Natural killer cell (primary cell): ENCODE results near the gene KCNK4. TPM values are rescaled to one million over a fixed set of nuclear protein-coding genes. Genes with fewer than 3 reads are reported as not detected.
"Not testable (repeated sequence)": the region's sequence is repeated elsewhere in the genome, so short reads cannot be mapped to it uniquely, and the experiment has no call there.

ENCODE experiments used
- ATAC-seq, 3 donors: fragments of 150-1000 bp in 2 of 3; fragments of 200-7000 bp in 1 of 3; cut with Tn5 transposase; 1 replicate in 1 of 3; 2 replicates in 2 of 3; pipeline ENCODE4 v1.10.0; 2021; ENCODE audit warnings: mild to moderate bottlenecking in 2 of 3, moderate library complexity in 2 of 3
- DNase-seq, 2 donors: peaks; one replicate each; pipeline versions ENCODE4 v3.0.0 to v3.0.0-alpha.2; 2013 to 2021; ENCODE audit warnings: mixed read lengths in 1 of 2
- H3K27ac ChIP-seq: one replicate; pipeline ENCODE4 v1.5.1; 2013; ENCODE audit warnings: mild to moderate bottlenecking, low read length
- H3K27me3 ChIP-seq: one replicate; pipeline ENCODE4 v1.6.1; 2013; ENCODE audit warnings: low read length; ENCODE audit not compliant: control insufficient read depth, insufficient read depth
- H3K36me3 ChIP-seq: one replicate; pipeline ENCODE4 v1.6.1; 2013; ENCODE audit warnings: low read length; ENCODE audit not compliant: control insufficient read depth, insufficient read depth
- H3K4me1 ChIP-seq: one replicate; pipeline ENCODE4 v1.6.1; 2013; ENCODE audit warnings: low read length; ENCODE audit not compliant: control insufficient read depth, insufficient read depth
- H3K4me3 ChIP-seq: one replicate; pipeline ENCODE4 v1.5.1; 2013; ENCODE audit warnings: low read length
- H3K9me3 ChIP-seq: one replicate; pipeline ENCODE4 v1.6.1; 2013; ENCODE audit warnings: low read length; ENCODE audit not compliant: control insufficient read depth, insufficient read depth
- H3K27ac Mint-ChIP-seq, 2 donors: one replicate each; pipeline ENCODE4 v1.8.0; 2022; ENCODE audit warnings: mild to moderate bottlenecking in 2 of 2, mixed read lengths in 2 of 2, moderate library complexity in 1 of 2
- H3K27me3 Mint-ChIP-seq, 2 donors: one replicate each; pipeline ENCODE4 v1.8.0; 2022; ENCODE audit warnings: low read depth in 2 of 2, mixed read lengths in 2 of 2
- H3K36me3 Mint-ChIP-seq: one replicate; pipeline ENCODE4 v1.8.0; 2022; ENCODE audit warnings: mixed read lengths
- H3K4me1 Mint-ChIP-seq, 2 donors: one replicate each; pipeline ENCODE4 v1.8.0; 2022; ENCODE audit warnings: mixed read lengths in 2 of 2
- H3K4me3 Mint-ChIP-seq: one replicate; pipeline ENCODE4 v1.8.0; 2022; ENCODE audit warnings: mild to moderate bottlenecking, moderate library complexity, mixed read lengths
- H3K9me3 Mint-ChIP-seq, 2 donors: one replicate each; pipeline ENCODE4 v1.8.0; 2022; ENCODE audit warnings: mixed read lengths in 2 of 2
- WGBS: methylation state at CpG from one replicate; pipeline ENCODE4 v1.1.7; 2013; ENCODE audit warnings: missing lambda C conversion rate; ENCODE audit not compliant: insufficient coverage; 5-methylcytosine and 5-hydroxymethylcytosine counted together
- intact Hi-C: fragments of 100-400 bp; cut with micrococcal nuclease; formaldehyde crosslinking; loops from one replicate; pipeline ENCODE4 v1.14.2; 2022
- total RNA-seq, 4 donors: library from RNA; stranded (reverse); fragments of 120-200 nt in 1 of 4; gene quantifications; one replicate each; pipeline versions ENCODE4 v1.2.3 to v1.2.4, GENCODE V29; 2013 to 2022
- TF ChIP-seq, protein P1 (sequence below): fragments of 200-600 bp; IDR thresholded peaks from one replicate; pipeline ENCODE4 v1.8.0; 2022; ENCODE audit warnings: antibody characterized with exemption

KCNK4 gene
- total RNA-seq, 3 donors from 2014 or later (not counting 1 experiment from before 2014, with no cell fraction given): 0.30 to 0.86 TPM; not detected in 1

- Mint-ChIP-seq H3K4me1 (peaks cover 14 to 52% of the 10 kb centered on the region in 2 donors), H3K4me3 (peak overlapping the region; percentile 81), H3K27ac (peak overlapping the region; percentile 69 to 81), H3K9me3 (no peaks in the 10 kb centered on the region), H3K36me3 (no peaks in the 10 kb centered on the region), H3K27me3 (no peaks in the 10 kb centered on the region)
- DNase-seq (peak; percentile 62 to 73), ATAC-seq (peak in 1 of 3 donors; percentile 8)
- Histone ChIP-seq H3K9me3 (no peaks in the 10 kb centered on the region), H3K4me3 (peak overlapping the region; percentile 53), H3K27ac (no peak overlapping the region), H3K27me3 (no peaks in the 10 kb centered on the region), H3K36me3 (peaks cover 10% of the 10 kb centered on the region), H3K4me1 (peaks cover 57% of the 10 kb centered on the region)
- intact Hi-C loops: no loop called here
- TF ChIP-seq, protein P1, sequence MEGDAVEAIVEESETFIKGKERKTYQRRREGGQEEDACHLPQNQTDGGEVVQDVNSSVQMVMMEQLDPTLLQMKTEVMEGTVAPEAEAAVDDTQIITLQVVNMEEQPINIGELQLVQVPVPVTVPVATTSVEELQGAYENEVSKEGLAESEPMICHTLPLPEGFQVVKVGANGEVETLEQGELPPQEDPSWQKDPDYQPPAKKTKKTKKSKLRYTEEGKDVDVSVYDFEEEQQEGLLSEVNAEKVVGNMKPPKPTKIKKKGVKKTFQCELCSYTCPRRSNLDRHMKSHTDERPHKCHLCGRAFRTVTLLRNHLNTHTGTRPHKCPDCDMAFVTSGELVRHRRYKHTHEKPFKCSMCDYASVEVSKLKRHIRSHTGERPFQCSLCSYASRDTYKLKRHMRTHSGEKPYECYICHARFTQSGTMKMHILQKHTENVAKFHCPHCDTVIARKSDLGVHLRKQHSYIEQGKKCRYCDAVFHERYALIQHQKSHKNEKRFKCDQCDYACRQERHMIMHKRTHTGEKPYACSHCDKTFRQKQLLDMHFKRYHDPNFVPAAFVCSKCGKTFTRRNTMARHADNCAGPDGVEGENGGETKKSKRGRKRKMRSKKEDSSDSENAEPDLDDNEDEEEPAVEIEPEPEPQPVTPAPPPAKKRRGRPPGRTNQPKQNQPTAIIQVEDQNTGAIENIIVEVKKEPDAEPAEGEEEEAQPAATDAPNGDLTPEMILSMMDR: no peak
- WGBS: under 1% methylated on average over 46 of the region's 46 CpGs
Measured at GRCh38 chr11:64245797-64246620, 45.1 kb upstream of the KCNK4 start.

GRCh38 chr11:64246621-64246870 is 44.6 kb upstream of the KCNK4 start:
- intact Hi-C loops, H3K27me3 ChIP-seq, H3K27me3 Mint-ChIP-seq, H3K36me3 ChIP-seq, H3K9me3 ChIP-seq, H3K27ac ChIP-seq, DNase-seq, H3K9me3 Mint-ChIP-seq, H3K4me3 ChIP-seq, H3K36me3 Mint-ChIP-seq: not testable (repeated sequence)
- peak; percentile 11 to 29 (median 24) for ATAC-seq
- peaks cover 60% of the 10 kb centered on the region for H3K4me1 ChIP-seq
- WGBS: under 1% methylated on average over 43 of the region's 43 CpGs
- Mint-ChIP-seq H3K4me3 (peak overlapping the region; percentile 83), H3K27ac (peak overlapping the region in 1 of 2 donors; percentile 76), H3K4me1 (peaks cover 14 to 47% of the 10 kb centered on the region in 2 donors)

- 2% methylated on average over 59 of the region's 74 CpGs for WGBS
- Mint-ChIP-seq H3K27me3 (no peaks in the 10 kb centered on the region), H3K4me1 (peaks cover 14 to 49% of the 10 kb centered on the region in 2 donors), H3K9me3 (no peaks in the 10 kb centered on the region), H3K4me3 (peak within 1 kb of the TSS; percentile 85), H3K27ac (peak within 1 kb of the TSS; percentile 69 to 81), H3K36me3 (no peaks in the 10 kb centered on the region)
- TF ChIP-seq, protein P1: no peak
- H3K27me3 ChIP-seq: no peaks in the 10 kb centered on the region
- DNase-seq (peak; percentile 69 to 82), ATAC-seq (peak; percentile 55 to 76 (median 65))
- H3K36me3 ChIP-seq: peaks cover 10% of the 10 kb centered on the region
- H3K27ac ChIP-seq: peak within 1 kb of the TSS; percentile 49
- intact Hi-C loops: no loop called here
- no peaks in the 10 kb centered on the region for H3K9me3 ChIP-seq
- H3K4me3 ChIP-seq: peak within 1 kb of the TSS; percentile 81
- peaks cover 62% of the 10 kb centered on the region for H3K4me1 ChIP-seq
Measured at GRCh38 chr11:64246871-64247728, 44.0 kb upstream of the KCNK4 start, which contains the start of gene PPP1R14B. TSS of gene PPP1R14B (minus strand) at chr11:64246943. CDS start at chr11:64246673, 270 bp downstream.
